CMK (cell line): ENCODE results near the gene MCM7.

Source experiments
- DNase-seq: peaks from one replicate; pipeline ENCODE4 v3.0.0-alpha.2; 2010; ENCODE audit warnings: low read depth

MCM7 gene

DNA sequence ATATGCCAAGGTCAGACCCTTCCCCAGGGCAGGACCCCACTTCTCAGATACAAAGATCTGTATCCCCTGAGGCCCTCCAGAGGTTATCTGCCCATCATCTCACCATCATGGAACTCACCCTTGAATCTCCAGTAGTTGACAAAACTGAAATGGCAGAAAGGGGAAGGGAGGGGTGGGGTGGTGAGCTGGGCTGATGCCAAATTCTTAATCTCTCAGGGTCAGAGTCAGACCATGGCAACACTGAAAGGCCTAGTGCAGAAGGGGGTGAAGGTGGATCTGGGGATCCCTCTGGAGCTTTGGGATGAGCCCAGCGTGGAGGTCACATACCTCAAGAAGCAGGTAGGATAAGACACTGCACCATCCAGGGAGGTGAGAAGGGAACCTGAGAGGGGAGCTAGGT, 21.4 kb upstream of the MCM7 start:
- DNase-seq: no peak

DNA sequence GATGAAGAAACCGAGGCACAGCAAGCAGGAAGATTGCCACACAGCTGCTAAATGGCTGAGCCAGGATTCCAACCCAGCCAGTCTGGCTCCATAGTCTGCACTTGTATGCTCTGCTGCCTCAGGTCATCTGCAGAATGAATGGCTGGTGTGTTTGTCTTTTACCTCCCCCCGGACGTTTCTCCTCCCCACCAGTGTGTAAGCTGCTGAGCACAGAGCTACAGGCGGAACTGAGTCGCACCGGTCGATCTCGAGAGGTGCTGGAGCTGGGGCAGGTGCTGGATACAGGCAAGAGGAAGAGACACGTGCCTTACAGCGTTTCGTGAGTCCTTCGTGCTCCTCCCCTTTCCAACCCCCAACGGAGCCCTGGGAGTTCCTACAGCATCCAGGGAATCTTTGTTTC, 20.9 kb upstream of the MCM7 start:
- DNase-seq: no peak

DNA sequence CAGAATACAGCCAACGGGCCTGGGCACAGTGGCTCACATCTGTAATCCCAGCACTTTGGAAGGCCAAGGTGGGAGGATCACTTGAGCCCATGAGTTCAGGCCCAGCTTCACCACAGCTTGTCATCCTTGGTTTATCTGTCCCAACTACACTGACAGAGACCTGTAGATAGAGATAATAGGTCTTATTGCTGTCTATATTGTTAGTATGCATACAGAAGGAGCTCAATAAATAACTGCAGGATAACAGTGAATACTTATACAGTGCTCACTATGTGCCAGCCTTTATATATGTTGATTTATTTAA, 19.5 kb upstream of the MCM7 start:
- DNase-seq: no peak

DNA sequence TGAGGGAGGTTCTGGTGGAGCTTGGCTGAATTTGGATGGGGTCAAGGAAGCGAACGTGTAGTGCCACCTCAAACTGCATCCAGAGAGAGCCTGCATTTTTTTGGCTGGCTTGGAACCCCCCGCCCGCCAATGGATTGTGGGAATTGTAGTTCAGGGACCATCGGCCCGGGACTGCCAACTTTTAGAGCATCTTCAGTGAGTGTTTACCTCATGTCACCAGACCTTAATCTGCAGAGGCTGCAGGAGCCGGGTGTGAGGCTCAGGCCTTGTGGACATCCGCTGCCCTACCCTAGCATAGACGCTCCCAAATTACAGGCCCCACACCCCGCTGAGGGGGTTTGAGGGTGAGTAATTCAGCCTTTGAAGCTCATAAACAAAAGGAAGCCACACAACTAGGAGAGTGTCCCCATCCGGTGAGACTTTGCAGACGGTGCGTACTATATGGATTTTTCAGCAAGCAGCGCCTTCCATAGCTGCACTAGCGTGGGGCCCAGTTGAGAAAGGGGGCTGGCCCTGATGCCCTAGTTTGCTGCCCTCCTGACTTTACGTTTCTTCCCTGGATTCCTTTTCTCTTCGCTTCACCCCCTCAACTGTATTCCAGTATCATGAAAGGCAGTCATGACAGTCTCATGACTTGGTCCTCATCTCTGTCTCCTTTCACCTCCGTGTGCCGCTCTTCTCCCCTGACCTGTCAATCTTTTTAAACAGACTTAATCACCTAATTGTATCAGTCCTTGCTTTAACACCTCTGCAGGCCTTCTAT, 19.0 kb upstream of the MCM7 start:
- DNase-seq: no peak

DNA sequence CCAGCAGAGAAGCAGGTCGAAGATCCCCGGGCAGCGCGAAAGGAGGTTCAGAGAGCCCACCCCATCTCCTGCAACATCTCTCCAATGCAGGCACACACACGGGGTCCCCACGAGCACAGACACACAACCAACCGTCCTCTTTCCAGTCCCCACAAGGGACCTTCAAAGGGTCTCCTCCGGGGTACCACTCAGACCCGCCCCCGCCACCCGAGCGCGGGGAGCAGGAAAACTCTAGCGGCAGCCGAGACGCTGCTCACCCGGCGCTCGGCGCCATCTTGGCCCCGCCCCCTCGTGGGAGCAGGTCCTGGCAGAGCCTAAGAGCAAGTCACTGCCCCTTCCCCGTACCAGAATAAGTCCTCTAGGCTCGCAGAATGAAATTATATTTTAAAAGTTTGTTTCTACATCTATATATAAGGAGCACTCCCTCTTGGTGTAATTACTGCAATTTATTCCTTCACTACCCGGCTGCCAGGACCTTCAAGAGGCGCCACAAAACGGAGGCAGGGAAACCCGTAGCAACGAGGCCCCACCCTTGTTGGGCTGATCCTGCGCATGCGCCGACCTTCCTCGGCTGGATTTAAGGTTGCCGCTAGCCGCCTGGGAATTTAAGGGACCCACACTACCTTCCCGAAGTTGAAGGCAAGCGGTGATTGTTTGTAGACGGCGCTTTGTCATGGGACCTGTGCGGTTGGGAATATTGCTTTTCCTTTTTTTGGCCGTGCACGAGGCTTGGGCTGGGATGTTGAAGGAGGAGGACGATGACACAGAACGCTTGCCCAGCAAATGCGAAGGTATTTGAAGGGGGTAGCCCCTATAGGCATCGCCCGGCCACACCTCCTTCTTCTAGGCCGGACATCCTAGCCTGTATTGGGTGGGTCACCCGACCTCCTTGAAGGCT, 18.1 kb upstream of the MCM7 start, which contains the start of the genes CNPY4 and TAF6:
Gene CNPY4 (plus strand): TSS at position 563 of the 898 bp plus-strand sequence. CDS start 111 bp downstream, at position 674.
Gene TAF6 (minus strand): TSS at position 287 of the 898 bp plus-strand sequence. CDS start 5,149 bp downstream, outside the sequence.
- DNase-seq: peak; percentile 86

DNA sequence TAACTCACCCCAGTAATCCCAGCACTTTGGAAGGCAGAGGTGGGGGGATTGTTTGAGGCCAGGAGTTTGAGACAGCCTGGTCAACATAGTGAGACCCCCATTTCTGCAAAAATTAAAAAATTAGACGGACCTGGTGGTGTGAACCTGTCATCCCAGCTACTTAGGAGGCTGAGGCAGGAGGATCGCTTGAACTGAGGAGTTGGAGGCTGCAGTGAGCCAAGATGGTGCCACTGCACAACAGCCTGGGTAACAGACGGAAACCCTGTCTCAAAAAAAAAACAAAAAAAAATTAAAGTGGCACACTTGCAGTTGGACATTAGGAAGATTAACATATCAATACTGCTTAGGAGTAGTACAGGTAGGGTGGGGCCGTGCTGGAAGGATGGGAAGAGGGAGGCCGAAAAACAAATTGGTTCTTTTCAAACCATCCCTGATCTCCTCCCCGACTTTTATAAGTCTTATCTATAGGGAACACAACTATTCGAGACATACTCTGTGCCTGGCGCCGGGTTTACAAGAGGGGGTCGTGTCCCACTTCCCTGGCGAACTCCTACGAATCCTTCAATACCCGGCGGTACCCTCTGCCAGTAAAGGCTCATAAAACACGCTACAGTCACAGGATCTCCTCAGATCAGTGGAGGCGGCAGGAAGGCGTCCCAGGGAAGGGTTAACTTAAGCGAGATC, 17.3 kb upstream of the MCM7 start:
- DNase-seq: no peak

DNA sequence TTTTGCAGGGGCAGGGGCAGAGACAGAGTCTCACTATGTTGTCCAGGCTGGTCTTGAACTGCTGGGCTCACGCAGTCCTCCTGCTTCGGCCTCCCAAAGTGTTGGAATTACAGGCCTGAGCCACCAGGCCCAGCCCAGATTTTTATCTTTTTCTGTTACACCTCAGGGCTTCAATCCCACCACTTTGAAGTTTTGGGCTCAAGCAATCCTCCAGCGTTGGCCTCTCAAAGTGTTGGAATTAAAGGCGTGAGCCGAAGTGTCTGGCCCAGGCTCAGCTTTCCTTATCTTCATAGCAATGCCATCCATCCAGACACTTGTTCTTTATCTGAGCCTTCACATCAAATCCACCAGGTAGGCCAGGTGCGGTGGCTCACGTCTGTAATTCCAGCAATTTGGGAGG, 13.8 kb upstream of the MCM7 start:
- no peak for DNase-seq

DNA sequence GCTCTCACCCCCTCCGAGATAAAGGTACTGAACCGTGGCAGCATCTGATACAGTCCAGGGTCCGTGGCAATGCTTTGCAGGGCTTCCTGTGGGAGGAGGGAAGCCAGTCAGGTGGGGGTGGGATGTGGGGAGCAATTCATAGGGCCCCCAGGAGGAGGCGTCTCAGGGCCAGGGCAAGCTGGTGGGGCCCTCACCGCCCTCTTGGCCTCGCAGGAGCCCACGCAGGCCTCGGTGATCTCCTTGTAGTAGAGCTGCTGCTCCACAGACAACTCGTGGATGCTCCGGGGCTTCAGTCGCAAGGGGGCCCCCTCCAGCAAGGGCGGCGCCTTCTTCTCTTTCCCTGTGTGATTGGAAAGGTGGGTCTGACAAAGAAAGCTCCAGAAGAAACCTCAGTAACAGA, 10.7 kb upstream of the MCM7 start:
- DNase-seq: no peak

DNA sequence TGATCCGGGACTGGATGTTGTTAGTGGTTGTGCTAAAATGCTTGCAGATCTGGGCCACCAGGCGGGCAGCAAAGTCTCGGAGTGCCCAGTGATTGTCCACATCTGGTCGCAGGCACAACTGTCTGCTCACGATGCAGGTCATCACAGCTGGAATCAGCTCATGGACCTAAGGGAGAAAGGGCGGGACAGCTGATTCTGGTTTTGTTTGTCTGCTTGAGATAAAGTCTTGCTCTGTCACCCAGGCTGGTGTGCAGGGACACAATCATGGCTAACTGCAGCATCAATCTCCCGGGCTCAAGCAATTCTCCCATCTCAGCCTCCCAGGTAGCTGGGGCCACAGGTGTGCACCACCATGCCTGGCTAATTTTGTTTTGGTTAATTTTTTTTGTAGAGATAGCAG, 10.0 kb upstream of the MCM7 start:
- DNase-seq: no peak

DNA sequence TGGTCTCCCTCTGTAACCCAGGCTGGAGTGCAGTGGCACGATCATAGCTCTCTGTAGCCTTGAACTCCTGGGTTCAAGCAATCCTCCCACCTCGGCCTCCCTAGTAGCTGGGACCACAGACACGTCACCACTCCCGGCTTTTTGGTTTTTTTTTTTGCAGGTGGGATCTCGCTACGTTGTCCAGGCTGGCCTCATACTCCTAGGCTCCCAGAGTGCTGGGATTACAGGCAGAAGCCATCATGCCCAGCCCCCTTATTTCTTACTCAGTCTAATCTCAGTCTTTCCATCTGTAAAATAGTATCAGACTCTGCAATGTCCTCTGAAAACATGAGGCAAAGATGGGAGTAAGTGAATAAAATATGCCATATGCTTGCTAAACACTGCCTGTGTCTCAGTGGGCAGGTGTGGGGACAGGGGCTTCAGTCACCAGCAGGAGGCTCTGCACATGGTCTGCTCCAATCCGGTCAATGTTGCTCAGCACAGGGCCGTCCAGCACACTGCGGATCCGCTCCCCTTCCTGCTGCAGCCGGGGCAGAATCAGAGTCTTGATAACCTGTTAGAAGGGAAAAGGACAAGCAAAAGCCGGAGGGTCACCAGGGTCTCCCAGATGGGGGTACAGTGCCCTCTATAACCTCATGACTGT, 8.4 kb upstream of the MCM7 start:
- DNase-seq: no peak

DNA sequence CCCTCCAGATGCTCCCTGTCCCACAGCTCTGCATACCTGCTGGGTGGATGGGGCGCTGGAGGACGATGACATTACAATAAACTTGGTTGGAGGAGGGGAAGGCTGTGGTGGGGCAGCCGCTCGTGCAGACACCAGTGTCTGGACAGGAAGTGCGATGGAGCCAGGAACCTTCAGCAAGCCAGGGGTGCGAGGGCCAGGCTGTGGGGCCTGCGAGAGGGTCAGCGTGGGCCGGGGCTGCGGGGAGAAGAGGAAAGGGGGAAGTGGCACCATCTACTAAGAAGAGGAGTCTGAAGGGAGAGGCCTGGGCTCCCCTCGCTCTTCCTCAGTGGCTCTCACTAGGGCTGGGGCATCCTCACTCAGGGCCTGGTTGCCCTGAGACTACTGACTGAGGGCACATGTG, 6.7 kb upstream of the MCM7 start:
- no peak for DNase-seq

DNA sequence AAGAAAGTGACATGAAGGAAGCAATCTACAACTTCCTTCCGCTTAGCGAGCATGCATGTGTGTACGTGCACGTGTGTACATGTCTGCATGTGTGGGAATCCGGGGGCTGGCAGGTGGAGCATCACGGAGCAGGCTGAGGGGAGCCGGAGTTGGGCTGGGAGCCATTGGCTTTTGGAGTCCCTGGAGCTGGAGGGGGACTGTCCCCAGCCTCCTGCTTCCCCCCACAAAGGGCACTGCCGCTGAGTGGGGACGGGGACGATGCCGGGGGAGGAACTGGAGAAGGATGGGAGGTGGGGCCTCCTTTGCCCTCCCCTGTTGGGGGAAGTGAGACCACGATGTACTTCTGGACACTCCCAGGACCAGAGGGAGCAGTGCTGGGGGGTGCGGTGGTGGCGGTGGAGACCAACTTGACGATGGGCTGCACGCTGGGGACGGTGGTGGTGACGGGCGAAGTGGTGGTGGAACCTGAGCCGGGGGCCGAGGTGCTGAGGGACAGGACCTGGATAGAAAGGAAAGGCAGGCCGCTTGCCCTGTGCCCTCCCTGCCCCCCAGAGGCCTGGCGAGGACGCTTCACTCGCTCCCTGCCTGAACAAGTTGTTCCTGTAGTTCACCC, 6.0 kb upstream of the MCM7 start:
- DNase-seq: no peak

DNA sequence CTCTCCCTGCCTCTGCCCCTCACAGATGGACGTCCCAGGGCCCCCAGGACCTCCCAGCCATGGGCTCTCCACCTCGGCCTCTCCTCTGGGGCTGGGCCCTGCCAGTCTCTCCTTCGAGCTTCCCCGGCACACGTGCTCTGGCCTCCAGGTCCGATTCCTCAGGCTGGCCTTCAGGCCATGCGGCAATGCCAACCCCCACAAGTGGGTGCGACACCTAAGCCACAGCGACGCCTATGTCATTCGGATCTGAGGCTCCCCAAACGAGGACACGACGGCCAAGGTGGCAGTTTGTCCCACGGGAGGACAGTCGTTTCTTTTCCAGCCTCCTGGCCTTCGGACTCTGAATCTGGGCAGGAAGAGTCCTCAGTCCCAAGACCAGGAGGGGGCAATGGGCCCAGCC, 5.4 kb upstream of the MCM7 start:
- DNase-seq: no peak

DNA sequence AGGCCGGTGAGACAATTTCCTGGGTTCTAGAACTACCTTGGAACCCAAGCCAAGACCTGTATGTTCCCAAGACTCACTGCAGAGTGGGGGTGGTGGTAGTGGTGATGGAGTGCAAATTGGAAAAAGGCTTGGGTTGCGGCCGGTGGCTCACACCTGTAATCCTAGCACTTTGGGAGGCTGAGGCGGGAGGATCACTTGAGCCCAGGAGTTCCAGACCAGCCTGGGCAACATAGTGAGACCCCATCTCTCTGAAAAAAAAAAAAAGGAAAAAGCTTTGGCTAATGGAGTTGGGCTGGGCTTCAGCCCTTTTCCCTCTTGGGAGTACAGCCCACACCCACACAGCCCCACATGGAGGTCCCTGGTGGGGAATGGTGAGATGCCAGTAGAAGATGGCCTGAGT, 4.3 kb upstream of the MCM7 start:
- DNase-seq: no peak

DNA sequence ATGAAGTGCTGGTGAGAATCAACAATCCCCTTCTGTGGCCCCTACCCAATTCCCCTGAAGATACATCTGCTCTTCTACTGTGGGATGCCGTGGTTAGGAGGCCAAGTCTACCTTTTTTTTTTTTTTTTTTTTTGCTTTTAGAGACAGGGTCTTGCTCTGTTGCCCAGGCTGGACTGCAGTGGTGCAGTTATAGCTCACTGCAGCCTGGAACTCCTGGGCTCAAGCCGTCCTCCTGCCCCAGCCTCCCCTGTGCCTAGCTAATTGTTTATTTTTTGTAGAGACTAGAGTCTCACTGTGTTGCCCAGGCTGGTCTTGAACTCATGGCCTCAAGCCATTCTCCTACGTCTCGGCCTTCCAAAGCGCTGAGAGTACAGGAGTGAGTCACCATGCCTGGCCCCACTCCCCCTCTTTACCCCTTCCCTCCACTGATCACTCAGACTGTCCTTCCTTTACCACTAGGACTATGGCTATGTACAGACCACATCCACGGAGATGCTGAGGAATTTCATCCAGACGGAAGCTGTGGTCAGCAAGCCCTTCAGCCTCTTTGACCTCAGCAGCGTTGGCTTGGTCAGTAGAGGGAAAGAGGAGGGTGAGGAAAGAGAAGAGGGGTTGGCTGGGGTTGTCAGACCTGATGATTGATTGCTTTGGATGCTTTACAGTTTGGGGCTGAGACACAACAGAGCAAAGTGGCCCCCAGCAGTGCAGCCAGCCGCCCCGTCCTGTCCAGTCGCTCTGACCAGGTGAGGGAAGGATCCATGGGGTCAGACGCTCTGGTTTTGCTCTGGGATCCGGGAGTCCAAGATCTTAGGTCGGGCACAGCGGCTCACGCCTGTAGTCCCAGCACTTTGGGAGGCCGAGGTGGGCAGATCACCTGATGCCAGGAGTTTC, 2.0 kb upstream of the MCM7 start:
- no peak for DNase-seq

DNA sequence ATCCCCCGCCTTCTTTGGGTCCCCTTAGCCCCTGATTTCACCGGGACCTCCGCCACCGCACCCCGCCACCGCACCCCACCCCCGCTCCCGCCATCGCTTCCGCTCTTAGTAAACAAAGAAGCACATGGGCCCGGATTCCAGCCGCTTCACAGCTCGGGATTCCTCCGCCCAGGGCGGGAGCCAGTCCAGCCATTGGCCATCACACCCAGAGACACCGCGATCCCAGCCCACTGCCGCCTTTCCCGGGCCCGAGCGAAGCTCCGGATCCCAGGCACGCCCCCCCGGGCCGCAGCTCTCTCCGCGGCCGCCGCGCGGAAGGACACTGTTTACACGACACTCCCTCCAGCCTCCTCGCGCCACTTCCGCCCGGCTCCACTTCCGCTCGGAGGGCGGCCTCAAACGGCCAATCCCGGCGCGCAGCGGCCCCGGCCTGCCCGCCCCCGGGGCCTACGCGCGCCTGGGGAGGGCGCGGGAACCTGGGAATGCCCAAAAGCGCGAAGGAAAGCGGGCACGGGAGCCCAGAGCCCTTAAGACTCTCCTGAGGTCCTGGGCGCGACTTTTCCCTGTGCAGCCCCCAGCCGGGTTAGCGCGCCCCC, 679 bp downstream of the MCM7 start:
- DNase-seq: peak; percentile 84

DNA sequence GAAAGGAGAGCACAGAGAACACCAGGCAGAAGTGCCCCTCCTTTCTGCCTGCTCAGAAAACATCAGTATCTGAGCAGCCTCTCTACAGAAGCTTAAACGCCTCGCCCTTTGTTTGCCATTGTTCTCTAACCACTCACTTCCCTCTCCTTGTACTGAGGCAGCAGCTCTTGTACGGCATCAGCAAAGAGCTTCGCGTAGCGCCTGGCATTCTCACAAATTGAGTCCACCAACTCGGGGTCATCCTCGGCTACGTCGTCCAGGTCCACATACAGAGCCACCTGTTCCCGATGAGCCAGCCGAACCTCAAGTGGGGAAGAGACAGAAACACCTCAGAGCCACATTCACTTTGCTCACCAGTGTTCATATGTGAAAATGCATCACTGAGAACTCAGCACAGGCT, 1.7 kb downstream of the MCM7 start:
- no peak for DNase-seq

DNA sequence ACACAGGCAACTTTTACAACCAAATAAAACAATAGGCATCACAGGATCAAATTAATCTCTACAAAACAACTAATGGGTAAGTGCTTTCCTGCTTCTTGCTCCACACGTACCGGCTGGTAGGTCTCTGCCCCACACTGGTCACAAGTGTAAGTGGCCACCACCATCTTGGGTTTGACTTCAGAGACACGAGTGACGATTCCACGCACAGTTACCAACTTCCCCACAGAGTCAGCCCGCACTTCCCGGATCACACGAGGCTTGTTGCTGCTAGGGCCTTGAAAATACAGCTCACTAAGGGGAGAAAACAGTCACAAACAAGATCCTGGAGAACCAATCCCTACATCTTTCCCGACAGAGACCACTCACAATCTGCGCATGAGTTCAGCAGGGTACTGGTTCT, 2.3 kb downstream of the MCM7 start:
- DNase-seq: no peak

DNA sequence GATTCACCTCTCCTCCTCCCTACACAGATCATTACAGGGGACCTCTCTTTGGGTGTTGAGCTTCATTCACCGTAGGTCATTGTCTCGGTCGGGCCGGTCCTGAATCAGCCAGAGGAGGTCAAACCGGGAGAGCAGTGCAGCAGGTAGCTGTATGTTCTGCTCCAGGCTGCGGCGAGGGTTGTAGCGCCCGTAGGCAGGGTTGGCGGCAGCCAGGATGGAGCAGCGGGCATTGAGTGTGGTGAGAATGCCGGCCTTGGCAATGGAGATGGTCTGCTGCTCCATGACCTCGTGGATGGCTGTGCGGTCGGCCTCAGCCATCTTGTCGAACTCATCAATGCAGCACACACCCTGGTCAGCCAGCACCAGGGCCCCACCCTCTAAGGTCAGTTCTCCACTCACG, 5.5 kb downstream of the MCM7 start:
- DNase-seq: no peak

DNA sequence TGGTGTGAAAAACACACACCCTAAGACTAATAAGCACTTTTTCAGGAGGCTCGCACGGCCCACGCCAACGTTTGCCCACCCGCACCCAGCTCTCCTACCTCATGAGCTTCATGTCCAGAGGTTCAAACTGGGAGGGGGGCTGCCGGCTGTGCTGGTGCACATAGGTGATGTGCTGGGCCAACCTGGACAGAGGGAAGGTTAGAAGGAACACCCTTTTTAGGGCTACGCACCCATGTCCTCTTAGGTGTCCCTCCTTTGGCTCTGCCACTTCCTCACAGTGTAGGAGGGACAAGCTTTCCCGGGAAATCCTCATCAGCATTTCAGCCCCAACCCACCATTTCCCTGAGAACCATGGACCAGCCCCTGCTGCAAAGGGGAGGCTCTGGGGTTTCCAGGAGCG, 5.9 kb downstream of the MCM7 start:
- DNase-seq: no peak
